ENCODE measurements around the gene LRRIQ1.
A peak's percentile ranks its signal among the peaks of the same experiment; 100 is the strongest.

DNA sequence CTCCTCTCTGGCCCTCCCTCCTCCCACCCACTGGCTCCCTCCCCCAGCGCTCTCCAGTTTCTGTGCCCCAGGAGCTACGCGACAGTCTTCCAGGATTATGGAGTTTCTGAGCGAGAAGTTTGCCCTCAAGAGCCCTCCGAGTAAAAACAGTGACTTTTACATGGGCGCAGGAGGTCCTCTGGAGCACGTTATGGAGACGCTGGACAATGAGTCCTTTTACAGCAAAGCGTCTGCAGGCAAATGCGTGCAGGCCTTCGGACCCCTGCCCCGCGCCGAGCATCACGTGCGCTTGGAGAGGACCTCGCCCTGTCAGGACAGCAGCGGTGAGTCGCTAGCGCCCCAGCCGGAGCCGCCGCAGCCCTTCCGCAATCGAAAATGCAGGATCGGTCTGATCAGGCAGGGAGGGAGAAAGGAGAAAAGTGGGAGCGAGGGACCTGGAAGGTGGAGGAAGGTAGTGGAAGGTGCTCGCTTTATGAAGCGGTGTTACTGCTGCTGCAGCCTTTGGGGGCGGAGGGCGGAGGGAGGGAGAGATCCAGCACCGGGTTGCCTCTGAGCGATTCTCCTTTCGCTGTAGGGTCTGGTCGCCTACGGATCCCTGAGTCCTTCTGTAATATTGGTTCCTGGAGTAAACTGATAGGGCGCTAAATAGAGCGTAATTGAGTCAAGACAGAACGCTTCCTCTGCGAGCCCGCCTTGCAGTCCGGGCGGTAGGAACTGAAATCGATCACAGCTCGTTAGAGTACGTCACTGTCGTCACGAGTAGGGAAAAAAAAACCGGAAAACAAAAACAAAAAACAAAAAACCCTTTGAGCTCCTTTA, 244.2 kb downstream of the LRRIQ1 start, which contains the start of gene ALX1:
- no peak for TF ChIP-seq REST (IDR thresholded peaks at IDR 0.05; ENCODE audit: borderline replicate concordance)
- TF ChIP-seq EZH2 (IDR thresholded peaks at IDR 0.05; ENCODE audit: borderline replicate concordance, insufficient read depth, low read length, poor library complexity, severe bottlenecking), result peak; percentile 96
